HG02938 (cell line): Measurements from ENCODE around the gene TMEM214.

Source experiments
- ATAC-seq: cut with Tn5 transposase; IDR thresholded peaks from one replicate; pipeline ENCODE4 v1.9.1; 2021; ENCODE audit warnings: mild to moderate bottlenecking, moderate library complexity; ENCODE audit not compliant: unreplicated experiment

The TMEM214 gene

DNA sequence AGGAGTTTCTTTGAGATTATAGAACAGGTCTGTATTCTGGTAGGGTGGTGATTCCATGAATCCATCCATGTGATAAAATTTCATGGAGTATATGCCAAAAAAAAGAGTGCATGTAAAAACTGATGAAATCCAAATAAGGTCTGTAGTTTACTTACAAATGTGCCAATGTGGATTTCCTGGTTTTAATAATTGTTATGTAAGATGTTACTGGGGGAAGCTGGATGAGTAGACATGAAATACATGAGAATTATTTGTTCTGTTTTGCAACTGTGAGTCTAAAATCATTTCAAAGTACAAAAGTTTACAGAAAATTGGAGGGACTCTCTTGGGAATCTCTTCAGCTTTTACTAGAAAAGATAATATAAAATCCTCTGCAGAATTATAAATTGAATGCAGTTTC lies 23.7 kb upstream of the TMEM214 start:
- ATAC-seq, result no peak

DNA sequence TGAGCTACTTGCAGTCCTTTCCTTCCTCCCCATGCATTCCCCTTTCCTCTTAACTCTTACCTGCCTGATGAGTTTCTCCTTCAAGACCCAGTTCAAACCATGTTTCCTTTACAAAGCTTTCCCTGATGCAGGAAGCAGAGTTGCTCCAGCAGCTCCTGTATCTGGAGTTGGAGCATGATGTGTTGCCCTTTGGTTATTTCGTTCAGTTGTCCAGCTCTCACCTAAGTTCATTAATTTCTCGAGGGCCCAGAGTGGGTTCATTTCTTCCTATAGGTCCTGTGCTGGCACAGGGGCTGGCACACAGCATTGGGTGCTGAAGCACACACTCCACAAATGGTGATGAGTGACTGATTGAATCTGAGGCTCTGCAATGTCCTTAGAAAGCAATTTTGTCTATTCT lies 23.0 kb upstream of the TMEM214 start:
- ATAC-seq, result no peak

- ATAC-seq, result no peak
Measured at GRCh38 chr2:27010139-27010538, 22.6 kb upstream of the TMEM214 start.

GRCh38 chr2:27013738-27014137 lies 19.0 kb upstream of the TMEM214 start:
- ATAC-seq, result no peak

DNA sequence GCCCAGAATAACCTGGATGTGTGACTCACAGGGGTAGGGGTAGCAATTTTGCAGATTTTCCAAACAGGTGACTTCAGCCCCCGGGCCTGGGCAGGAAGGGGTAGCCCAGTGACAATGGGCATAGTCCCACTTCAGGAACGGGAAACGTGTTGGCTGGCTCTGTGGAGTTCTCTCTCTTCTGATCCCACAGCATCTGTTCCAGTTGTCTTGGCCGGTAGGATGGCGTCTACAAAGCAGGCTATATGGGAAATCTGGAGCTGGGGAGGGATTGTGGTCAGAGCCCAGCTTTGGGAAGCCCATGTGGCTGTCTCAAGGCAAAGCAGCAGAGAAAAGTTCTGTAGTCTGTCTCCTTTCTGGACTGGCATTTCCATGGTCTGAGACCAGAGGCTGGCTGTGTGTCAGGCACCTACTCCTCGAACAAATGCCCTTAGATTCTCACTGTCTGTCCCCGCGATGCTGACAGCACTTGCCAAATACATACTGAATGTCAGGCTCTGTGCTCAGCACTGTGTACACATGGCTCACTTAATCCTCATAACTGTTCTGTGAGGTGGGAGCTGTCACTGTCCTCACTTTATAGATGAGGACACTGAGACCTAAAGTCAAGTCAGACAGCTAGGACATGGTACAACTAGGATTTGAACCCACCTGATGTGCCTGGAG lies 17.9 kb upstream of the TMEM214 start:
- ATAC-seq, result no peak

- ATAC-seq, result no peak
Measured at GRCh38 chr2:27016801-27017325, 15.9 kb upstream of the TMEM214 start.

DNA sequence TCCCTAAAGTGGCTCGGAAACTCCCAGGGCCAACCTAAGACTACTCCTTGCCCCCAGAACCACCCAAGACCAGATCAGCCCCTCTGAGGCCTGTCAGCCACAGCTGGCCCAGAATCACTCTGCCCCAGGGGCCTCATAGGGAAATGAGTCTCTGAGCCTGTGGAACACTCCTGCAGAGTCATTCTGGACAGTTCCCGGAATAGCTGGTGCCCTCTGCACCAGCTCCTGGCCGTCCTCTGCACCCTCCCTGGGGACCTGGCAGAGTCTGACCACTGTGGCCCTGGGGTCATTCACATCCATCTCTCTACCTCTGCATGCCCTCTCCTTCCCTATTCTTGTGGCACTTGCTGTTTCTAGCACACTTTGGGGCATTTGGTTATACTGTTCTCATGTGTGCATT lies 14.6 kb upstream of the TMEM214 start:
- no peak for ATAC-seq

DNA sequence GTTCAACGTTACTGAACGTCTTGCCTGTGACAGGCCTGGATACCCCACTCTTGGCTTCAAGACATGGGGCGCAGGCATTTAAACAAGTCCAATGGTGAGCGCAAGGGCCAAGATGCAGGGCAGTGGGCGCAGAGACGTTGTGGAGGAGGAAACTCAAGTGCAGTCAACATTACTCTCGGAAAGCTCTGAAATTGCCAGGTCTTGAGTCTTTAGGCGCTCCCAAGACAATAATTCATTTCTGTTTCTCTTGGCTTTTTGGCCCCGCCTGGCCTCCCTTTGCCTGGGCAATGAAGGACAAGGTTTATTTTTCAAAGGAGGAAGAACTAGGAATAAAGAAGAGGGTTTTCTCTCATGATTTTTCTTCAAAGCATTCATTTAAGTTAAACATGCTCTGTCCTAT lies 13.3 kb upstream of the TMEM214 start:
- ATAC-seq, result no peak

GRCh38 chr2:27019931-27020855 lies 12.6 kb upstream of the TMEM214 start:
- ATAC-seq, result no peak

- ATAC-seq, result no peak
Measured at GRCh38 chr2:27021253-27022049, 11.3 kb upstream of the TMEM214 start.

GRCh38 chr2:27023740-27024139 lies 9.0 kb upstream of the TMEM214 start:
- no peak for ATAC-seq

DNA sequence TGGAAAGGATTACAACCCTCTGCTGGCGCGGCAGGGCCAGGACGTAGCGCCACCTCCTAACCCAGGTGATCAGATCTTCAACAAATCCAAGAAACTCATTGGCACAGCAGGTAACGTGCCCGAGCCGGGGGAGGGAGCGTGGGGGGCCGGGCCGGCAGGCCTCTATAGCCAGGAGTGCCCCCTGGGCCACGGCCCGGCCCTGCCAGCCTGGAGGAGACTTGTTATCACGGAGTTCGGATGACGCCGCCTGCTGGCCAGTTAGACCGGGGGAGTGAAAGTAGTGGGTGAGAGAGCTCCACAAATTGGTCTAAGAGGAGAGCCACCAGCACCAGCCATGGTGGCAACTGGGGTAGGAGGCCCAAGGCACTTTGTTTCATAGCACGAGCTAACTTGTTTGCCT lies 8.6 kb upstream of the TMEM214 start:
- ATAC-seq, result no peak

DNA sequence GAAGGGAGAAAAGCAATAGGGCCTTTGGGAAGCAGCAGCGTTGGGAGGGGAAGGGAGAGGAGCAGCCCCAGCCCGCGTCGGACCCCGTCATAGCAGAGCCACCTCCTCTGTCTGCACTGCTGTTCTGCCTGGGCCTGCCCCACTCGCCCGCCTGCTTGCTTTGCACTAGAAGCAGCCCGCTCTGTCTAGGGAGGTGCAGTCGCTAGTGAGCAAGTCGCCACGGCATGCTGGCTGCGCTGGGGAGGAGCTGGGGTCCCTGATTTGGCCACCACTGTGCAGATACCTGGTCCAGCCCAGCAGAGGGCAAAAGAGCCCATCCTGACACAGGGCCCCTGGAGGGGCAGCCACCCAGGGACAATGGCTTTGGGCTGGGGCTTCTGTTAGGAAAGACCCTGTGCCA lies 8.0 kb upstream of the TMEM214 start:
- ATAC-seq, result no peak

DNA sequence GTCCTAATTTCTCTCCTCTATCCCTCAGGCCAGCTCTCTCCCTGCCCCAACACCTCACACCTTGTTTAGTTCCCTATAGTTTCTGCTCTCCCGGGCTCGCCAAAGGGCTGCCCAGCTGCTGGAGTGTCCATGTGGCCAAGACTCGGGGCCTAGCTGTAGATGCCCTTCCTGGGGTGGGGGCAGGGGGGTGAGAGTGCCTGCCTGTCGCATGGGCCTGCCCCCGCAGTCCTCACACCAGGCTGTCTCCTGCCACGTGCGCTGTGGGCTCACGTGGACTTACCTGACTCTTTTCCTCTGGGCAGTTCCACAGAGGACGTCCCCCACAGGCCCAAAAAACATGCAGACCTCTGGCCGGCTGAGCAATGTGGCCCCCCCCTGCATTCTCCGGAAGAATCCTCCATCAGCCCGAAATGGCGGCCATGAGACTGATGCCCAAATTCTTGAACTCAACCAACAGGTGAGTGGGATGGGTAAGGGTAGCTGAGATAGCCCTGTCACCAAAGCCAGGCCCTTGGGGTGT lies 7.4 kb upstream of the TMEM214 start:
- no peak for ATAC-seq

DNA sequence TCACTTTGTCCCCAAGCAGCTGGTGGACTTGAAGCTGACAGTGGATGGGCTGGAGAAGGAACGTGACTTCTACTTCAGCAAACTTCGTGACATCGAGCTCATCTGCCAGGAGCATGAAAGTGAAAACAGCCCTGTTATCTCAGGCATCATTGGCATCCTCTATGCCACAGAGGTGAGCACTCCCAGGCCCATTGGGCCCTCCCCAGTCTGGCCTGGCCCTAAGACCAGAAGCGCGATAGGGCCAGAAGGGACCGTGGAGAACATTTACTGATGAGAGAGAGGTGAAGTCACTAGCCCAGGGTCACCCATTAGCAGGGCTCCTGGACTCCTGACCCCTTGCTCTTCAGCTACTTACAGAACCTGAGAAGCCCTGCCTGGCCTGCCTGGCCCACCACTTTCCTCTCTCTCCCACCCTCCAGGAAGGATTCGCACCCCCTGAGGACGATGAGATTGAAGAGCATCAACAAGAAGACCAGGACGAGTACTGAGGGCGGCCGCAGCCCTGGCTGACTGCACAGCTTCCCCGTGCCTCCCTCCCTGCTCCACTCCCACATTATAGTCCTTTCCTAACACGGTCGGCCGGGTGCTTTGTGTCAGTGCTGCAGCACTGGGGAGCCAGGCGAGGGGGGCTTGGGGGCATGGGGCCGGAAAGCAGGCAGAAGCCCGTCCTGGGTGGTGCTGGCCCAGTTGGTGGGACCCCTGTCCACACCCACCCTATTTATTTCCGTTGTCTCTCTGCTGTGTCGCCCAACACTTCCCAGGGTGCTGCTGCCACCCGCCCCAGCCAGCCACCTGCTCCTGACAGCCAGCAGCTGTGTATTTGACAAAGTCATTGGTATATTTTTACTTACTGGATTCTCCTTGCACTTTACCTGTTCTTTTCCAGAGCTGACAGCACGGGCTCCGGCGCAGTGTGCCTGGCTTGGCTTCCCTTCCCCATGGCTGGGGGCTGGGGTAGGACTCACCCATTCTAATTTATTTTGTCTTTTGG lies 6.6 kb upstream of the TMEM214 start:
- no peak for ATAC-seq

GRCh38 chr2:27027211-27027651 lies 5.5 kb upstream of the TMEM214 start:
- ATAC-seq, result no peak

- ATAC-seq, result no peak
Measured at GRCh38 chr2:27029051-27029450, 3.7 kb upstream of the TMEM214 start.

- ATAC-seq, result no peak
Measured at GRCh38 chr2:27033253-27033852, 588 bp downstream of the TMEM214 start.

DNA sequence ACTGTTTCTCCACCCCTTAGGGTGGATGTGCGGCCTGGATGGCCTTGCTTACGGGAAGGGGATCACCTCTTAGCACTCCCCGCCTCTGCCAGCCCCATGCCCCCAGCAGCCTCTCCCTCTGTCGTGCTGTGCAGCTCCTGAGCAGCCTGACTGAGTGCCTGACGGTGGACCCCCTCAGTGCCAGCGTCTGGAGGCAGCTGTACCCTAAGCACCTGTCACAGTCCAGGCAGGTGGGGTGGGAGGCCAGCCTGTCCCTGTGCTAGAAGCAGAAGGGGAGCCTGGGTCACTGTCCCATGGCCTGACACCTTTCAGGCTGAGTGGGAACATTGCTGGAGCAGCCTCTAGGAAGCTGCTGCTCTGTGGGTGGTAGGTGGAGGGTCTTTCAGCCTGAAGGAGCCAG lies 5.2 kb downstream of the TMEM214 start:
- no peak for ATAC-seq
